Mucosa of descending colon (tissue), 3 donors: ENCODE data around the gene HCFC1R1. TPM values are rescaled to one million over a fixed set of nuclear protein-coding genes. Genes with fewer than 3 reads are reported as not detected.

Source experiments
- ATAC-seq: fragments of 200-7000 bp; cut with Tn5 transposase; one replicate; pipeline ENCODE4 v1.9.1; 2020; ENCODE audit warnings: mild to moderate bottlenecking, moderate library complexity
- DNase-seq, 3 donors: peaks; one replicate each; pipeline ENCODE4 v3.0.0-alpha.2; 2020
- H3K36me3 ChIP-seq: fragments of 200-600 bp; one replicate; pipeline ENCODE4 v1.8.0; 2021; ENCODE audit warnings: low read depth, mild to moderate bottlenecking
- H3K4me1 ChIP-seq: fragments of 200-600 bp; one replicate; pipeline ENCODE4 v1.8.0; 2021; ENCODE audit warnings: low read depth, mild to moderate bottlenecking
- H3K4me3 ChIP-seq: fragments of 200-600 bp; one replicate; pipeline ENCODE4 v1.8.0; 2021; ENCODE audit warnings: mild to moderate bottlenecking
- H3K9me3 ChIP-seq: fragments of 200-600 bp; one replicate; pipeline ENCODE4 v1.8.0; 2021; ENCODE audit warnings: mild to moderate bottlenecking
- intact Hi-C, 2 donors: fragments of 100-400 bp; cut with DNase I in 1 of 2; cut with micrococcal nuclease in 1 of 2; formaldehyde crosslinking; loops; one replicate each; pipeline versions ENCODE4 v1.11.0 to v1.11.1; 2022; cut with DNase I, micrococcal nuclease
- total RNA-seq, 3 donors: library from RNA; stranded (reverse); fragmentation: NEBNext Ultra II Directional in 2 of 3; extraction: Animal tissue kit (Norgen Biotek cat#: 25700) in 2 of 3; gene quantifications; one replicate each; pipeline versions ENCODE4 v1.2.1 to v1.2.4, GENCODE V29; 2021 to 2023
- TF ChIP-seq, protein P1 (sequence below): fragments of 200-600 bp; IDR thresholded peaks from one replicate; pipeline ENCODE4 v1.8.0; 2022; ENCODE audit warnings: antibody characterized with exemption, mild to moderate bottlenecking
- donor health status: DM: no; HTN: no; CAD: no; lungs with moderate emphysema.
- donor health status: DM: no; HTN: no; CAD: no.
- donor health status: DM: no; HTN: yes; CAD: no.

Gene HCFC1R1
- total RNA-seq, 3 donors from 2014 or later = 19.7 to 33.3 (median 26.5) TPM

DNA sequence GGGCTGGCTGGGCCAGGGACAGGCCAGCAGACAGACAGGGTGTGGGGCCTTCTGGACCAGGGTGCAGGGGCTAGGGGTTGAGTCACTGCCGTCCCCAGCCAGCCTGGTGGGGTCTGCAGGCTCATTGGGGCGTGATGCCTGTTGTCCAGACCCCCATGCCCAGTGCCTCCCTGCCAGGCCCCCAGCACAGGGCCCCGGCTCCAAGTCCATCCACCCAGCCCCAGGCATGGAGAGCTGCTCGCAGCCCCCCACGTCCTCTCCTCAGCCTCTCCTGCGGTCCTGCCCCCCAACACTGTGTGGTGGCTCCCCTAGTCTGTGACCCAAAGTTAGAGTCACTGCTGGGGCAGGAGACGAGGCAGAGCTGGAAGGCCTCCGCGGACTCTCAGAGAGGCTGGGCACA is 36.5 kb downstream of the HCFC1R1 start:
- no peaks in the 10 kb centered on the region for H3K9me3 ChIP-seq
- H3K4me3 ChIP-seq = no peak overlapping the region
- no peak for DNase-seq
- H3K36me3 ChIP-seq = no peaks in the 10 kb centered on the region
- intact Hi-C loops = no loop called here
- no peak for ATAC-seq
- TF ChIP-seq, protein P1, sequence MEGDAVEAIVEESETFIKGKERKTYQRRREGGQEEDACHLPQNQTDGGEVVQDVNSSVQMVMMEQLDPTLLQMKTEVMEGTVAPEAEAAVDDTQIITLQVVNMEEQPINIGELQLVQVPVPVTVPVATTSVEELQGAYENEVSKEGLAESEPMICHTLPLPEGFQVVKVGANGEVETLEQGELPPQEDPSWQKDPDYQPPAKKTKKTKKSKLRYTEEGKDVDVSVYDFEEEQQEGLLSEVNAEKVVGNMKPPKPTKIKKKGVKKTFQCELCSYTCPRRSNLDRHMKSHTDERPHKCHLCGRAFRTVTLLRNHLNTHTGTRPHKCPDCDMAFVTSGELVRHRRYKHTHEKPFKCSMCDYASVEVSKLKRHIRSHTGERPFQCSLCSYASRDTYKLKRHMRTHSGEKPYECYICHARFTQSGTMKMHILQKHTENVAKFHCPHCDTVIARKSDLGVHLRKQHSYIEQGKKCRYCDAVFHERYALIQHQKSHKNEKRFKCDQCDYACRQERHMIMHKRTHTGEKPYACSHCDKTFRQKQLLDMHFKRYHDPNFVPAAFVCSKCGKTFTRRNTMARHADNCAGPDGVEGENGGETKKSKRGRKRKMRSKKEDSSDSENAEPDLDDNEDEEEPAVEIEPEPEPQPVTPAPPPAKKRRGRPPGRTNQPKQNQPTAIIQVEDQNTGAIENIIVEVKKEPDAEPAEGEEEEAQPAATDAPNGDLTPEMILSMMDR = no peak
- peaks cover 7% of the 10 kb centered on the region for H3K4me1 ChIP-seq

DNA sequence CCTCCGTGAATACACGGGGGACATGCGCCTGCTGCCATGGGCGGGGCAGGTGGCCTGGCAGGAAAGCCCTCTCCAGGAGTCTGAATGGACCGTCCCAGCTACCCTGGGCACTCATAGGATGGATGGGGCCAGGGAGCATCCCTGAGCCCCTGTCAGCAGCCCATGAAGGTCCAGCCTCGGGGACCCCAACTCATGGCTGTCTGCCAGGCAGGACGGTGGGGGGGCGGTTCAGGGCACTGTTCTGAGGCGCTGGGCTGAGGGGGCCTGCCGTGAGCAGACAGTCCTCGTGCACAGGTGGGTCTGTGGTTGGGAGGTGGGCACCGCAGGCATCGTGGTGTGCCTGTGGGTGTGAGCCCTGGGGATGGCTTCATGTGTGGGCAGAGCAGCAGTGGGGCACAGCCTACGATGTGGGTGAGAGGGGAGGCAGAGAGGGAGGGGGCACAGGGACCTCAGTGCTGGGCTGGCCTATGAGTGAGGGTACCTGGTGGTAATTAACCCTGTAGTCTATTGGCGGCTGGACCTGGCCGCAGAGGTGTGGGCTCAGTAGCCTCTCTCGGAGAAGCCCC is 37.0 kb downstream of the HCFC1R1 start:
- intact Hi-C loops = no loop called here

DNA sequence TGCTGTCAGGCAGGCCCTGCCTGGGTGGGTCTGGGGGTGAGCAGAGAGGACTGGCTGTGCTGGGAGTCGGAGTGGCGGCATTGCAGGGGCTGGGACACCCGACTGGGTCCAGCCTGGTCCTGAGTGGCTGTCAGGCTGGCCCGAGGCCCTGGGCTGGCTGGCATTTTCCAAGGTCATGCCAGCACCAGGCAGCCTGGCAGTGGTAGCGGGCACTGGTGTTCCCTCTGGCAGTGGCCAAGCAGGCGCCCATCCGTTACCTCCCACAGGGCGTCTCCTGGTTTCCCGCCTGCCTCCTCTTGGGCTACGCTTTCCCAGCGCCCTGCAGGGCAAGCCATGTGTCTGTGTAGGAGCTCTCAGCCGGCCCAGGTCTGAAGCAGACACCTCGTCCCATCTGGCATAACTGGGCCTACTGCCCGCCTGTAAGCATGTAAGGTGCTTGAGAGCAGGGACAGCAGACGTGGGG is 37.8 kb downstream of the HCFC1R1 start:
- TF ChIP-seq, protein P1 = no peak
- no peaks in the 10 kb centered on the region for H3K9me3 ChIP-seq
- H3K4me1 ChIP-seq = peaks cover 12% of the 10 kb centered on the region
- no peaks in the 10 kb centered on the region for H3K36me3 ChIP-seq
- DNase-seq = no peak
- intact Hi-C loops = no loop called here
- ATAC-seq = no peak
- H3K4me3 ChIP-seq = no peak overlapping the region

More for the DNA sequence above, 37.0 kb downstream of the HCFC1R1 start:
- Histone ChIP-seq H3K36me3 (no peaks in the 10 kb centered on the region), H3K4me1 (peaks cover 7% of the 10 kb centered on the region), H3K4me3 (no peak overlapping the region), H3K9me3 (no peaks in the 10 kb centered on the region)
- TF ChIP-seq, protein P1 = no peak
- DNase-seq (no peak), ATAC-seq (no peak)

DNA sequence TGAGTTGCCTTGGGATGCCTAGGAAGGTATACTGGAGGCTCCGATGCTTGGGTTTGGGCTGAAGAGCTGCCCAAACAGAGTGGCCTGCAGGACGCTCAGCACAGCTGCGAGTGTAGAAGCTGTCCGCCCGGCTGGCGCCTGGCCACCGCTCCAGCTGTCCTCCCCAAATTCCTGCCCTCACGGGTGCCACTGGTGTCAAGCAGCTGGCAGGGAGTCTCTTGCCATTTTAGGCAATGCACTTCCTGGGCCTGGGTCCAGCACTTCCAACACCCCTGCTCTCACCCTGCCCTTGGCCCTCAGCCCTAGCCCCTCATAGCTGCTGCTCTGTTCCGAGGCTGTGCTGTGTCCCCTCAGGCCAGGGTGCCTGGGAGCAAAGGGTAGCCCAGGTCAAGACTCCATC is 38.3 kb downstream of the HCFC1R1 start:
- H3K4me1 ChIP-seq = peaks cover 14% of the 10 kb centered on the region
- no peak overlapping the region for H3K4me3 ChIP-seq
- ATAC-seq (no peak), DNase-seq (no peak)
- no peaks in the 10 kb centered on the region for H3K36me3 ChIP-seq
- TF ChIP-seq, protein P1 = no peak
- intact Hi-C loops = no loop called here
- no peaks in the 10 kb centered on the region for H3K9me3 ChIP-seq

DNA sequence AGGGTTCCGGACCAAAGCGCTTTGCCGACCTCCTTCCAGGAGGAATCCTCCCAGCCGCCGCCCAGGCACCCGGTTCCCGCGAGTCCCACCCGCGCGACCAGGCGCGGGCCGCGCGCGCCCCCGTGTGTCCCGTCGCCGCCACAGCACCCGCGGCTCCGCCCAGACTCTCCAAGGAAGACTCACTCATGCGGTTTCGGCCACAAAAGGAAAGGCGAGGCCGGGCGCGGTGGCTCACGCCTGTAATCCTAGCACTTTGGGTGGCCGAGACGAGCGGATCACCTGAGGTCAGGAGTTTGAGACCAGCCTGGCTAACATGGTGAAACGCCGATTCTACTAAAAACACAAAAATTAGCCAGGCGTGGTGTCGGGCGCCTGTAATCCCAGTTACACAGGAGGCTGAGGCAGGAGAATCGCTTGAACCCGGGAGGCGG is 40.0 kb downstream of the HCFC1R1 start:
- Histone ChIP-seq H3K4me3 (no peak overlapping the region), H3K9me3 (no peaks in the 10 kb centered on the region), H3K4me1 (peaks cover 23% of the 10 kb centered on the region), H3K36me3 (no peaks in the 10 kb centered on the region)
- ATAC-seq (peak; percentile 78), DNase-seq (peak; percentile 86 to 92 (median 86))
- intact Hi-C loops = no loop called here
- TF ChIP-seq, protein P1 = peak; percentile 94

DNA sequence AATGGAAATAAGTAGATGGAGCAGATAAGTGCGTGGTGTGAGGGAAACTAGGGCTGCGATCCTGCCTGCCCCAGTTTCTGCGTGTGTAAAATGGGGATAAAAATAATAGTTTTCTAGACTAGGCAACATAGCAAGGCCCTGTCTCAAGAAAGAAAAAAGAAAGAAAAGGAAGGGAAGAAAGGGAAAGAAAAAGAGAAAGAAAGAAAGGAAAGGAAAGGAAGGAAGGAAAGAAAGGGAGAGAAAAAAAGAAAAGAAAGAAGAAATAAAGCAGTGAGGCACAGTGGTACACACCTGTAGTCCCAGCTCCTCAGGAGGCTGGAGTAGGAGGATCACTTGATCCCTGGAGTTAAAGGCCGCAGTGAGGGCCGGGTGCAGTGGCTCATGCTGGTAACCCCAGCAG is 41.3 kb downstream of the HCFC1R1 start:
- TF ChIP-seq, protein P1 = no peak
- no peak overlapping the region for H3K4me3 ChIP-seq
- H3K36me3 ChIP-seq = no peaks in the 10 kb centered on the region
- no peaks in the 10 kb centered on the region for H3K9me3 ChIP-seq
- no peak for ATAC-seq
- no peak for DNase-seq
- peaks cover 26% of the 10 kb centered on the region for H3K4me1 ChIP-seq
- intact Hi-C loops = no loop called here
